ENCODE measurements around the gene APOF.

GRCh38 chr12:56338308-56339157 lies 24.1 kb downstream of the APOF start, which contains the start of gene IL23A:
- no peak for TF ChIP-seq CTCF (IDR thresholded peaks at IDR 0.05; ENCODE audit: low read depth, low read length, poor library complexity, severe bottlenecking)
- no peak for TF ChIP-seq EZH2phosphoT487 (IDR thresholded peaks at IDR 0.05; ENCODE audit: borderline replicate concordance, low read length)
